H1 (cell line): ENCODE results near the gene PPP4R3A. TPM values are rescaled to one million over a fixed set of nuclear protein-coding genes. Genes with fewer than 3 reads are reported as not detected.

ENCODE experiments used
- ASH2L ChIP-seq: fragments of 200-600, 300-600 bp; sonication (generic); IDR thresholded peaks from one replicate; pipeline ENCODE4 v1.7.1; 2017; ENCODE audit warnings: low read length
- CHD2 ChIP-seq: IDR thresholded peaks from 2 replicates; pipeline ENCODE4 v1.6.1; 2012; ENCODE audit warnings: low read length, improper control_type of control experiment
- EGR1 ChIP-seq: IDR thresholded peaks from 2 replicates; pipeline ENCODE4 v1.6.1; 2011; ENCODE audit warnings: low read depth, low read length, borderline replicate concordance
- EP300 ChIP-seq, 2 experiments: IDR thresholded peaks; 1 replicate in 1 of 2; 2 replicates in 1 of 2; pipeline ENCODE4 v1.6.1; 2011 to 2012; ENCODE audit warnings: low read depth in 2 of 2, low read length in 2 of 2, mild to moderate bottlenecking in 2 of 2, borderline replicate concordance in 1 of 2, inconsistent platforms in 1 of 2, moderate library complexity in 1 of 2
- HDAC2 ChIP-seq, 2 experiments: fragments of 300-600 bp in 1 of 2; sonication (generic) in 1 of 2; IDR thresholded peaks; 2 replicates each; pipeline ENCODE4 v1.6.1; 2011 to 2012; ENCODE audit warnings: low read depth in 2 of 2, low read length in 2 of 2, mild to moderate bottlenecking in 2 of 2, moderate library complexity in 2 of 2, borderline replicate concordance in 1 of 2, inconsistent platforms in 1 of 2
- KDM1A ChIP-seq: fragments of 200-600, 300-600 bp; sonication (generic); IDR thresholded peaks from 2 replicates; pipeline ENCODE4 v1.7.1; 2016; ENCODE audit warnings: mild to moderate bottlenecking, low read length, borderline replicate concordance
- KDM4A ChIP-seq: IDR thresholded peaks from one replicate; pipeline ENCODE4 v1.7.1; 2012; ENCODE audit warnings: low read depth, mild to moderate bottlenecking, moderate library complexity, low read length, inconsistent platforms; ENCODE audit not compliant: severe bottlenecking
- MAFK ChIP-seq: IDR thresholded peaks from 2 replicates; pipeline ENCODE4 v1.6.1; 2012; ENCODE audit warnings: low read depth, mild to moderate bottlenecking, improper control_type of control experiment, low read length
- MAX ChIP-seq: IDR thresholded peaks from 2 replicates; pipeline ENCODE4 v1.6.1; 2012; ENCODE audit warnings: inconsistent platforms
- POLR2A ChIP-seq, 2 experiments: IDR thresholded peaks; 1 replicate in 1 of 2; 2 replicates in 1 of 2; pipeline ENCODE4 v1.6.1; 2011; ENCODE audit warnings: low read depth in 2 of 2, low read length in 2 of 2, mild to moderate bottlenecking in 2 of 2; ENCODE audit errors: control extremely low read depth in 1 of 2
- POLR2AphosphoS5 ChIP-seq: IDR thresholded peaks from 2 replicates; pipeline ENCODE4 v1.6.1; 2011; ENCODE audit warnings: low read depth, low read length
- SIN3A ChIP-seq, 2 experiments: IDR thresholded peaks in 1 of 2; conservative IDR thresholded peaks in 1 of 2; 2 replicates each; pipeline ENCODE4 v1.6.1; 2011 to 2012; ENCODE audit warnings: low read length in 2 of 2, improper control_type of control experiment in 1 of 2, low read depth in 1 of 2, mild to moderate bottlenecking in 1 of 2
- SIX5 ChIP-seq: IDR thresholded peaks from 2 replicates; pipeline ENCODE4 v1.6.1; 2011; ENCODE audit warnings: mild to moderate bottlenecking, low read depth, low read length
- SP4 ChIP-seq: IDR thresholded peaks from 2 replicates; pipeline ENCODE4 v1.6.1; 2012; ENCODE audit warnings: low read length, inconsistent platforms
- SRF ChIP-seq: IDR thresholded peaks from 2 replicates; pipeline ENCODE4 v1.6.1; 2011; ENCODE audit warnings: mild to moderate bottlenecking, low read depth, low read length, moderate library complexity
- TAF1 ChIP-seq: IDR thresholded peaks from 2 replicates; pipeline ENCODE4 v1.6.1; 2011; ENCODE audit warnings: mild to moderate bottlenecking, low read depth, low read length
- TAF7 ChIP-seq: optimal IDR thresholded peaks from 2 replicates; pipeline ENCODE3; 2011; ENCODE audit warnings: low read depth, mild to moderate bottlenecking, inconsistent platforms, low read length, moderate library complexity, borderline replicate concordance
- TBP ChIP-seq: IDR thresholded peaks from 2 replicates; pipeline ENCODE4 v1.6.1; 2011; ENCODE audit warnings: low read depth, low read length, improper control_type of control experiment
- YY1 ChIP-seq: IDR thresholded peaks from 2 replicates; pipeline ENCODE4 v1.6.1; 2011; ENCODE audit warnings: low read depth, mild to moderate bottlenecking, low read length
- polyA plus RNA-seq, 7 experiments: library from polyadenylated mRNA; depleted of rRNA in 3 of 7; stranded (reverse) in 5 of 7; unstranded in 2 of 7; fragments of >200 nt in 5 of 7; fragments of 200-250 nt in 2 of 7; gene quantifications; 1 replicate in 5 of 7; 2 replicates in 1 of 7; 4 replicates in 1 of 7; pipeline versions ENCODE4 v1.2.1 to v1.2.3, GENCODE V29; 2011 to 2013; ENCODE audit warnings: missing spikeins in 2 of 7, mixed read lengths in 2 of 7
- total RNA-seq: library from RNA; stranded (reverse); fragmentation: NEBNext Ultra II Directional; extraction: Animal tissue kit (Norgen Biotek cat#: 25700); gene quantifications from 2 replicates; pipeline ENCODE4 v1.2.1, GENCODE V29; 2021
- TF ChIP-seq, protein P1 (sequence below): IDR thresholded peaks from 2 replicates; pipeline ENCODE4 v1.6.1; 2012; ENCODE audit warnings: inconsistent platforms

Gene PPP4R3A
- total and polyA plus RNA-seq, 2 of the 8 experiments (the other 6 are each of a cell fraction or from before 2014, with no cell fraction given), result 31.7 to 122 TPM

- peak; percentile 97 for TF ChIP-seq MAX
- TF ChIP-seq TAF7, result peak; percentile 93
- TF ChIP-seq POLR2AphosphoS5, result peak; percentile 98
- TF ChIP-seq EGR1, result no peak
- no peak for TF ChIP-seq SIX5
- no peak for TF ChIP-seq KDM1A
- TF ChIP-seq EP300 (IDR thresholded peaks at IDR 0.05; ENCODE audit: borderline replicate concordance in 1 of 2, low read depth in 2 of 2, low read length in 2 of 2), result no peak
- peak; percentile 92 to 95 for TF ChIP-seq POLR2A (IDR thresholded peaks at IDR 0.05; ENCODE audit: control extremely low read depth in 1 of 2, low read depth in 2 of 2, low read length in 2 of 2)
- TF ChIP-seq HDAC2 (IDR thresholded peaks at IDR 0.05; ENCODE audit: borderline replicate concordance in 1 of 2, low read depth in 2 of 2, low read length in 2 of 2), result peak in 1 of 2 experiments; percentile 78; a peak in 1 of 4 replicates
- TF ChIP-seq ASH2L, result peak; percentile 95
- peak; percentile 83 to 92; a peak in 3 of 4 replicates for TF ChIP-seq SIN3A (conservative IDR thresholded peaks at IDR 0.05 in 1 of 2, IDR thresholded peaks at IDR 0.05 in 1 of 2; ENCODE audit: low read depth in 1 of 2, low read length in 2 of 2)
- TF ChIP-seq, protein P1, sequence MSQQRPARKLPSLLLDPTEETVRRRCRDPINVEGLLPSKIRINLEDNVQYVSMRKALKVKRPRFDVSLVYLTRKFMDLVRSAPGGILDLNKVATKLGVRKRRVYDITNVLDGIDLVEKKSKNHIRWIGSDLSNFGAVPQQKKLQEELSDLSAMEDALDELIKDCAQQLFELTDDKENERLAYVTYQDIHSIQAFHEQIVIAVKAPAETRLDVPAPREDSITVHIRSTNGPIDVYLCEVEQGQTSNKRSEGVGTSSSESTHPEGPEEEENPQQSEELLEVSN, result peak; percentile 65
- TF ChIP-seq YY1, result peak; percentile 95
- TF ChIP-seq SP4, result peak; percentile 74; the same call in 1 of the 2 replicates
- TF ChIP-seq TAF1, result peak; percentile 95
- peak; percentile 99 for TF ChIP-seq KDM4A
- TF ChIP-seq MAFK, result no peak
- TF ChIP-seq SRF, result peak; percentile 71
- TF ChIP-seq TBP, result peak; percentile 93
- peak; percentile 9; the same call in 1 of the 2 replicates for TF ChIP-seq CHD2
These were observed at the start of gene PPP4R3A (continued) for GRCh38 chr14:91510171-91511042.
